Measurements from ENCODE around the gene ITGA3.

DNA sequence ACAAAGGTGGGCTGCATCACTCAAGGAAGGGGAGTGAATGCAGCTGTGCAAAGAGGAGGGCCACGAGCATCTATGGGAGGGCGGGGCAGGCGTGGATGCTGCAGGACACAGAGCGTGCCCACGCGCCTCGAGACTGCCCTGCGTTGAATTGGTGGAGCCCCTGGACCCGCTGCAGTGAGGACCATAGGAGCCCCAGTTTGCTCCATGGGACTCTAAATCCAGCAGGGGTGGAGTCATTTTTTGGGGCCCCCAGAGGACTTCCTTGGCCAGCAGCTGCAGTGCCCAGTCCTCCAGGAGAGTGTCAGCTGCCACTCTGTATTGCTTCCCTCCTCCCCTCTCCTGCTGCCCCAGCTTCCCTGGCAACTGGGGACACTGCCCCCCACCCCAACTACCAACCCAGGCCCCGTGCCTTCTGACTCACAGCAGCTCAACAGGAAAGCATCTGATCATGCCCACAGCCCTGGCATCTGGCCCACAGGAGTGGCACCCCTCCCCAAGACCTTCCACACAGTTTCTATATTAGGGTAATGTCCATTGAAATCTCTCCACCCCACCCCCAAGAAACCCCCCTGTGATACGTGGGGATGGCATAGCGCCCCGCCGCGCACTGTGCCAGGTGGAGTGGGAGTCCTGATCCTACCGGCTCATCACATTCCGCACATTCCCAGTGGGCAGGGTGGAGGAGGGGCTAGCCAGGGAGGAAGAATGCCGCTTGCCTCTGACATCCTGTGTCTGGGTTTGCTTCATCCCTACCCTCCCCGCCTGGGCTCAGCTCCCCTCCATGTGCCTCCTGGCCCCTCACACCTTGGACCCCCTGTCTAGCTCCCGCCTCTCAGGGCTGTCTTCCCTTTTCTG is 27.8 kb upstream of the ITGA3 start:
- TF ChIP-seq, protein P1, sequence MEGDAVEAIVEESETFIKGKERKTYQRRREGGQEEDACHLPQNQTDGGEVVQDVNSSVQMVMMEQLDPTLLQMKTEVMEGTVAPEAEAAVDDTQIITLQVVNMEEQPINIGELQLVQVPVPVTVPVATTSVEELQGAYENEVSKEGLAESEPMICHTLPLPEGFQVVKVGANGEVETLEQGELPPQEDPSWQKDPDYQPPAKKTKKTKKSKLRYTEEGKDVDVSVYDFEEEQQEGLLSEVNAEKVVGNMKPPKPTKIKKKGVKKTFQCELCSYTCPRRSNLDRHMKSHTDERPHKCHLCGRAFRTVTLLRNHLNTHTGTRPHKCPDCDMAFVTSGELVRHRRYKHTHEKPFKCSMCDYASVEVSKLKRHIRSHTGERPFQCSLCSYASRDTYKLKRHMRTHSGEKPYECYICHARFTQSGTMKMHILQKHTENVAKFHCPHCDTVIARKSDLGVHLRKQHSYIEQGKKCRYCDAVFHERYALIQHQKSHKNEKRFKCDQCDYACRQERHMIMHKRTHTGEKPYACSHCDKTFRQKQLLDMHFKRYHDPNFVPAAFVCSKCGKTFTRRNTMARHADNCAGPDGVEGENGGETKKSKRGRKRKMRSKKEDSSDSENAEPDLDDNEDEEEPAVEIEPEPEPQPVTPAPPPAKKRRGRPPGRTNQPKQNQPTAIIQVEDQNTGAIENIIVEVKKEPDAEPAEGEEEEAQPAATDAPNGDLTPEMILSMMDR (IDR thresholded peaks at IDR 0.05) = no peak
- TF ChIP-seq POLR2A (IDR thresholded peaks at IDR 0.05) = no peak
